ENCODE measurements around the gene ZMYND10. TPM values are rescaled to one million over a fixed set of nuclear protein-coding genes. Genes with fewer than 3 reads are reported as not detected.
A peak's percentile ranks its signal among the peaks of the same experiment; 100 is the strongest.

The ZMYND10 gene
- total RNA-seq, 1 donor: 2.9 TPM

DNA sequence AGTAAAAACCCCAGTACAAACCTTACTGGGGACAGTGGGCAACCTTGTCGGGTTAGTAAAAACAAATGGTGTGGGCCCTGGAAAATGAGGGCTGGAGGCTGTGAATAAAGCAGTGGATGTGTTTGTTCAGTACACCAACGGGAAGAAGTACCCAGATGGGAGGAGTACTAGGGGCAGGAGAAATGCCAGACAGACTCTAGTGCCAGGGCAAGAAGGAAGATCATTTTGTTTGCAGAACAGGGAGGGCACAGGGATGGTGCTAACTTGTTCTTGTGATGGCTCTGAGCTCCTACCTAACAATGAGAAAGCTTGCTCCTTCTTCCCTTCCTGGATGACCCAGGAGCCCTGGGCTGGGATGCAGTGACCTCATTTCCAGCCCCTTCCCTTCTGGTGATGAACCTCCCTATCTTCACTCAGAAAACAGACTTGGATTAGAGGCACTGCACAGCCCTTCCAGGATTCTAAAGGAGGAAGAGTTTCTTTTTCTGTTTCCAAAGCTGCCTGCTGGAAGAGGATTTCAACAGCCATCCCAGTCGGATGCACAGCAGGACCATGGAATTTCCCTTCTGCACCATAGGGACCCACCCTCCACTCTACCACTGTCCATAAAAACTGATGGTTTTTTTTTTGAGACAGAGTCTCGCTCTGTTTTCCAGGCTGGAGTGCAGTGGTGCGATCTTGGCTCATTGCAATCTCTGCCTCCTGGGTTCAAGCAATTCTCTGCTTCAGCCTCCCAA, 11.0 kb downstream of the ZMYND10 start:
- Histone ChIP-seq H2AFZ (ENCODE audit: low read length) (no peak overlapping the region), H3K36me3 (ENCODE audit: insufficient read depth, low read length) (peaks cover 30% of the 10 kb centered on the region), H3K4me2 (ENCODE audit: insufficient read depth, low read length) (peak overlapping the region; percentile 83), H3K27ac (ENCODE audit: low read depth, low read length) (peak overlapping the region; percentile 84), H3K4me3 (ENCODE audit: insufficient read depth, low read length) (peak overlapping the region; percentile 37), H3K79me2 (ENCODE audit: insufficient read depth, low read length) (peaks cover 91% of the 10 kb centered on the region), H3K9me3 (ENCODE audit: low read depth, low read length) (no peaks in the 10 kb centered on the region), H3K4me1 (ENCODE audit: insufficient read depth, low read length) (peaks cover 50% of the 10 kb centered on the region), H4K20me1 (ENCODE audit: insufficient read depth, low read length) (peaks cover 49% of the 10 kb centered on the region), H3K27me3 (ENCODE audit: insufficient read depth, low read length) (no peaks in the 10 kb centered on the region)
- DNase-seq (ENCODE audit: insufficient read length, low spot score, missing footprints): no peak
- TF ChIP-seq, protein P1, sequence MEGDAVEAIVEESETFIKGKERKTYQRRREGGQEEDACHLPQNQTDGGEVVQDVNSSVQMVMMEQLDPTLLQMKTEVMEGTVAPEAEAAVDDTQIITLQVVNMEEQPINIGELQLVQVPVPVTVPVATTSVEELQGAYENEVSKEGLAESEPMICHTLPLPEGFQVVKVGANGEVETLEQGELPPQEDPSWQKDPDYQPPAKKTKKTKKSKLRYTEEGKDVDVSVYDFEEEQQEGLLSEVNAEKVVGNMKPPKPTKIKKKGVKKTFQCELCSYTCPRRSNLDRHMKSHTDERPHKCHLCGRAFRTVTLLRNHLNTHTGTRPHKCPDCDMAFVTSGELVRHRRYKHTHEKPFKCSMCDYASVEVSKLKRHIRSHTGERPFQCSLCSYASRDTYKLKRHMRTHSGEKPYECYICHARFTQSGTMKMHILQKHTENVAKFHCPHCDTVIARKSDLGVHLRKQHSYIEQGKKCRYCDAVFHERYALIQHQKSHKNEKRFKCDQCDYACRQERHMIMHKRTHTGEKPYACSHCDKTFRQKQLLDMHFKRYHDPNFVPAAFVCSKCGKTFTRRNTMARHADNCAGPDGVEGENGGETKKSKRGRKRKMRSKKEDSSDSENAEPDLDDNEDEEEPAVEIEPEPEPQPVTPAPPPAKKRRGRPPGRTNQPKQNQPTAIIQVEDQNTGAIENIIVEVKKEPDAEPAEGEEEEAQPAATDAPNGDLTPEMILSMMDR (IDR thresholded peaks at IDR 0.05; ENCODE audit: extremely low read depth, low read depth, low read length): no peak

DNA sequence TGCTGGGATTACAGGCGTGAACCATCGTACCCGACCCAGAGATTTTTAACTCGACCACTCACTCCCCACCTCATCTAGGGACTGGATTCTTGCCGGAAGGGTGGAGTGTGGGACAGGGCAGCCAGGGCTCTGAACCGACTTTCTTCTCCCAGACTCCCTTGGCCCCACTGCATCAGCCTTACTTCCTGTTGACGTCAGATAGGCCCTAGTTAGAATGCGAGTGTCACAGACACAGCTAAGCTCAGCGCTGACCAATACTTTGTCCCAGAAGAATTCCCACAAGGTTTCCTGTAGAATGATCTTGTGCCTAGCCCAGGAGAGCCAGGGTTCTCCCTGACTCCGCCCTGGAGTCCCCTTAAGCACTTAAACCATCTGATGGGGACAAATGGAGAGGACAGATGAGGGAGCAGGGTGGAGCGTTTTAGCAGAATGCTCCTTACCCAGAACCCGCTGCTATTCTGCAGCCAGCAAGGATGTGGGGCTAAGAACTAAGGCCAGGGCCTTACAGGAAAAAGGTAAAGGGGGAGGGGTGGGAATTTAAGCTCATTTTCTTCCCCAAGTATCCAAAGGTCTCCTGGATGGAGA, 11.7 kb downstream of the ZMYND10 start:
- Histone ChIP-seq H4K20me1 (ENCODE audit: insufficient read depth, low read length) (peaks cover 49% of the 10 kb centered on the region), H3K4me2 (ENCODE audit: insufficient read depth, low read length) (peak overlapping the region; percentile 83), H3K9me3 (ENCODE audit: low read depth, low read length) (no peaks in the 10 kb centered on the region), H3K79me2 (ENCODE audit: insufficient read depth, low read length) (peaks cover 86% of the 10 kb centered on the region), H2AFZ (ENCODE audit: low read length) (no peak overlapping the region), H3K27me3 (ENCODE audit: insufficient read depth, low read length) (no peaks in the 10 kb centered on the region), H3K36me3 (ENCODE audit: insufficient read depth, low read length) (peaks cover 34% of the 10 kb centered on the region), H3K4me1 (ENCODE audit: insufficient read depth, low read length) (peaks cover 45% of the 10 kb centered on the region), H3K4me3 (ENCODE audit: insufficient read depth, low read length) (peak overlapping the region; percentile 37), H3K27ac (ENCODE audit: low read depth, low read length) (peak overlapping the region; percentile 84)
- DNase-seq (ENCODE audit: insufficient read length, low spot score, missing footprints): peak; percentile 97
- TF ChIP-seq, protein P1 (IDR thresholded peaks at IDR 0.05; ENCODE audit: extremely low read depth, low read depth, low read length): no peak

DNA sequence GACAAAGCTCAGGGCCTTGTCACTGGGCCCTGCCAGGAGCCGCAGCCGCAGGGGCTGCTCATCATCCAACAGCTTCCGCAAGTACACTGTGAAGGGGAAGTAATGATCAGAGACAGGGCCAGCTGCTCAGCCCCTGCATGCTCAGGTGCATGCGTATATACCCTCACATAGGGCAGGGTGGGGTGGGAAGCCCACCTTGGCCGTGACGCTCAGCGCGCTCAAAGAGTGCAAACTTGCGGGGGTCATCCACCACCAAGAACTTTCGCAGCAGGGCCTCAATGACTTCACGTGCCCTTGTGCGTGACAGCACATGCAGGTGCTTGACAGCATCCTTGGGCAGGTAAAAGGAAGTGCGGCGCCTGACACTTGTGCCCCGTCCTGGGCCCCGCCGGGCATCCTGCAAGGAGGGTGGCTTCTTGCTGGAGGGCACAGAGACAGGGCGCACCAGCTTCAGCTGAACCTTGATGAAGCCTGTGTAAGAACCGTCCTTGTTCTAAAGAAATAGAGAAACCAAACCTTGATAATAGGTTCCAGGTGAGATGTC, 14.1 kb downstream of the ZMYND10 start:
- no peak for DNase-seq (ENCODE audit: insufficient read length, low spot score, missing footprints)
- Histone ChIP-seq H4K20me1 (ENCODE audit: insufficient read depth, low read length) (peaks cover 53% of the 10 kb centered on the region), H2AFZ (ENCODE audit: low read length) (no peak overlapping the region), H3K36me3 (ENCODE audit: insufficient read depth, low read length) (peaks cover 36% of the 10 kb centered on the region), H3K4me3 (ENCODE audit: insufficient read depth, low read length) (no peak overlapping the region), H3K4me1 (ENCODE audit: insufficient read depth, low read length) (peaks cover 47% of the 10 kb centered on the region), H3K27ac (ENCODE audit: low read depth, low read length) (no peak overlapping the region), H3K4me2 (ENCODE audit: insufficient read depth, low read length) (no peak overlapping the region), H3K27me3 (ENCODE audit: insufficient read depth, low read length) (no peaks in the 10 kb centered on the region), H3K9me3 (ENCODE audit: low read depth, low read length) (no peaks in the 10 kb centered on the region), H3K79me2 (ENCODE audit: insufficient read depth, low read length) (peaks cover 83% of the 10 kb centered on the region)
- TF ChIP-seq, protein P1 (IDR thresholded peaks at IDR 0.05; ENCODE audit: extremely low read depth, low read depth, low read length): no peak

DNA sequence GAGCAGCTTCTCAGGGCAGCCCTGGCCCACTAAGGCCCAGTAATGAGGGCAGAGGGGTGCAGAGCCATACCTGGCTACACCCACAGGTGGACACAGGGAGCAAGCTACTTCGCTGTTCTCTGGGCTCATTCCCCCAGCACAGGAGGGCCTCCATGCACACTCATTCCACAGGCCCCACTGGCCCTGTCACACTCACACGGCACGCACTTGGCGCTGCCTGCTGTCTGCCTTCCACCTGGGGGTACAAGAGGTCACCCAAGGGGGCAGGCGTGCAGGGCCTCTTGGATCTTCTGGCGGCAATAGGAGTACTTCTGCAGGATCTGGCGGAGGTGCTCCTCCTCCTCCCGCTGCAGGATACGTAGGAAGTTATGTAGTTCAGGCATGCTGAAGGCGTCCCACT, 15.2 kb downstream of the ZMYND10 start:
- peaks cover 47% of the 10 kb centered on the region for H3K36me3 ChIP-seq (ENCODE audit: insufficient read depth, low read length)
- no peak for DNase-seq (ENCODE audit: insufficient read length, low spot score, missing footprints)
- peaks cover 76% of the 10 kb centered on the region for H3K79me2 ChIP-seq (ENCODE audit: insufficient read depth, low read length)
- no peak overlapping the region for H3K27ac ChIP-seq (ENCODE audit: low read depth, low read length)
- H4K20me1 ChIP-seq (ENCODE audit: insufficient read depth, low read length): peaks cover 44% of the 10 kb centered on the region
- peaks cover 36% of the 10 kb centered on the region for H3K4me1 ChIP-seq (ENCODE audit: insufficient read depth, low read length)
- H3K9me3 ChIP-seq (ENCODE audit: low read depth, low read length): no peaks in the 10 kb centered on the region
- H3K4me2 ChIP-seq (ENCODE audit: insufficient read depth, low read length): no peak overlapping the region
- TF ChIP-seq, protein P1 (IDR thresholded peaks at IDR 0.05; ENCODE audit: extremely low read depth, low read depth, low read length): no peak
- no peak overlapping the region for H3K4me3 ChIP-seq (ENCODE audit: insufficient read depth, low read length)
- H2AFZ ChIP-seq (ENCODE audit: low read length): no peak overlapping the region
- H3K27me3 ChIP-seq (ENCODE audit: insufficient read depth, low read length): no peaks in the 10 kb centered on the region
